ENCODE data around the gene FBXL15.

Gene FBXL15

DNA sequence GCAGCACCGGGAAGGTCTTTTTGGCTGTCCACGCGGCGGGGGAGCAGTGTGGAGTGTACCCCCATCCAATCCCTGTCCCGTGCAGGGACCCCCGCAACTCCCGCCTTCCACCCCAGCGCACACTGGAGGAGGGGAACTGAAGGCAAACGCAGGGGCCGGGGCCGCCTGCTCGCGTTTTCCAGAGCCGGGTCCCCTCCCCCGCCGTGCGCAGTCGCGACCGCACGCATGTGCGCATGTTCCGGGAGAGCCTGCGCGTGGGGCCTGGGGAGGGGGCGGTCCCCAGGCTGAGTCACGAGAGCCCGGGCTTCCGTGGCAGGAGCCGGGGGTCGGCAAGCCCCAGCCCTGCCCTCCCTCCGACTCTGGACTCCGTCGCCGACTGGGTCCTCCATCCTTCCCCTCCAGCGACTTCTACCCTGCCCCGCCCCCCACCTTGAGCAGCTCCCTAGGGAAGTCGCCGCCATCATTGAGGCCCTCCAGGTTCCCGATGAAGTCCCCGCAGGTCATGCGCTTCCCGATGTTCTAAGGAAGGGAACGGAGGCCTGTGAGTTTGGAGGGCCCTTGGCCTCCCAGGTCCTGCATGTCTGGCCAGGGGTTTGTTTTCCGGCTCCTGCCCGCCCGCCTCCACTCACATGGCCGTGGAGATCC lies 10.1 kb upstream of the FBXL15 start:
- DNase-seq (ENCODE audit: low read depth in 2 of 2) = no peak

DNA sequence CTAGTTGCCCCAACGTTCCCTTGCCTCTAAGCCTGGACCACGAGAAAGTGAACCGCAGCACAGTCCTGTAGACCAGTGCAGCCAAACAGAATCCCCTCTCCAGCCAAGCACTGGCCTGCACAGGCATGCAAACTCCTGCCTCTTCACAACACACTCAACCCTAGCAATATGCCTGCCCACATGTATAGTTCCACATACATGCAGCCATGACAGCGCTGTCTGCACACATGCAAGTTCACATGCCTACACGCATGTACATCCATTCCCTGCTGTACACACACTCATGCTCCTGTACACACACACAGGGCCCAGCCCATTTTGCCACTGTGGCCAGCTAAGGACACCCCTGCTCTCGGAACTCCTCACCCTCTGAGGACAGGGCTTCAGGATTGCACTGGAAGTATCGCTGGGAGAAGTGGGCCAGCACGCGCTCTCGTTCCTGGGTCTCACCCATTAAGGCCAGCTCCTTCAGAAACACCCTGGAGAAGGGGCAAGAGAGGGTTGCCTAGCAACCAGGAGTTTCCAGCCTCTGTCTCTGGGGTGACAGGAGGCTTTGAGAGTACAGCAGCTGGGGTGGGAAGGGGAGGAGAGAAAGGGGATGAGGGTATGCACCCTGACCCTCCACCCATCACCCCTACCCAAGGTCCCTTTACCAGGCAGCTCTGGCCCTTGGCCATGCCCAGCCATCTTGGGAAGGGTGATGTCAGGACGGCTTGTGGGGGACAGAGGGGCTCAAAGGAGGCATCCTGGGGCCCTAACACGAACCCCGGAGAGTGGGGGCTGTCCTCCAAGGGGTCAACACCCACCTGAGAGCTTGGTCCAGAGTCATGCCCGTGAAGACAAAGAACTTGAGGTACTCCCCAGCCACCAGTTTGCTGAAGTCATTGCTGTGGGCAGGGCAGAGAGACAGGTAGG lies 9.0 kb upstream of the FBXL15 start:
- DNase-seq (ENCODE audit: low read depth in 2 of 2) = no peak

DNA sequence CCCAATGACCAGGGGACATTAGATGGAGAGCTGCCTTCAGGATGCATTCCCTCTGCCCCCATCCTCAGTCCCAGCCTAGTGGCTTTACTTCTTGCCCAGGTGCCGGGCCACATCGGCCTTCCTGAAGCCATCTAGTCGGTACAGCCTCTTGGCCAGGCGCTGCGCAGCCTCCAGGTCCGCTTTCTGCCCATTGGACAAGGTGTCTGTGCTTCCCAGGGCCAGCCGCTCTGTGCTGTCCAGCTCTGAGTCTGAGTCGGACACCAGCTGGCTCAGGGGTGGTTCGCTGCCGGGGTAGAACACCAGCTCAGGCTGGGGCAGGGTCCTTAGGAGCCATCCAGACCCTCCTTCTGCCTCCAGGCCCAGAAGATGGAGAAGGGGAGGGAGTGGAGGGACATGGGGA lies 8.3 kb upstream of the FBXL15 start:
- no peak for DNase-seq (ENCODE audit: low read depth in 2 of 2)

DNA sequence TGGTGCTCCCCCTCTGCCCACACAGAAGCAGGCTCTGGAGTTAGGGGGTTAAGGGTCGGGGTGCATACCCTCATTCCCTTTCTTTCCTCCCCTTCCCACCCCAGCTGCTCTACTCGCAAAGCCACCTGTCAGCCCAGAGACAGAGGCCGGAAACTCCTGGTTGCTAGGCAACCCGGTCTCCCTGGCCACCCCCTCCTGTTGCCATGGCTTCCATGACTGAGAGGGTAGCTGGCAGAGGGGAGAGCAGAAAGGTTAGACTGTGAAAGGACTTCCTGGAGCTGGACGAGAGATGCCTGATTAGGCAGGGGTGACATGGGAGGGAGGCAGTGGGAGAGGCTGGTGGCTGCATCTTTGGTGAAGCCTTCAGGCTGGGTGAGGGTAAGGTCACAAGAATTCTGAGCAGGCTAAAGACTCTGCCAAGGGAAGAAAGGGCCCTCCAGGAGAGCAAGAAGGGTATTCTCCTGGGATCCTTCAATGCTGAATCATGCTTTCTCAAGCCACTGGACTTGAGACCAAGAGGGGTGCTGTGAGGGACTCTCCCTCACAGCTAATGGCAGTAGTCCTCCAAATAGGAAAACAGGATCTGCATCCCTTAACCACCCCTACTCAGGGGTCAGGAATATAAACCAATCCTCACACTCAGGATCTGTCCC lies 7.5 kb upstream of the FBXL15 start:
- DNase-seq (ENCODE audit: low read depth in 2 of 2) = no peak

DNA sequence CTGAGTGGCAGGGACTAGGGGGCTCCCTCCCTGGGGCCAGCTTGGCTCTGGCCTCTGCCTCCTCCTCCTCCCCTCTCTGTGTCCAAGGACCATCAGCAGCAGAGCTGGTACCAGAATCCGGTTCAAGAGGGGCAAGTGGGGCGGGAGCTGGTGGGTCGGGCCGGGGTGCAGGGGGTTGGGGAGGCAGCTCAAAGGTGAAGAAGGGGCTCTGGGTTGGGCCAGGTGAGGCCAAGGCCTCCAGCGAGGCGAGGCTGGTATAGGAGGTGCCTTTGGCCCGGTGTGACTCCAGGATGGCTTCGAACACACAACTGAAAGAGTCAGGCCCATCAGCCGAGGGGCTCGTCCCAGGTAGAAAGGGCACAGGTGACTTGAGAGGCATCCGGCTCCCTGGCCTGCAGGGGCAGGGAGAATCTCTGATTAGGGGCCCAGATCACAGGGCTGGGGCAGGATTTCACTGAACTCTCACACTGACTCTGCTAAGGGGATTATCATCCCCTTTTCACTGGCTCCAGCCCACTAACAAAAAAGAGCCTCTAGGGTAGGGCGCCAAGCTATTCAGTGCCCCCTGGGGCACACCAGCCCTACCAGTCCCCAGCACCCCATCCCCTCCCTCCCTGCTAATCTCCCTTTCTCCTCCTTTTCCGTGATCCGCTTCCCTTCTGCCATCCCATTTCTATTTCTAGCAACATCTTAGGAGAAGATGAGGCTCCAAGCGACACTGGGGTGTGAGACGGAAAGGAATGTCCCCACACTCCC lies 6.7 kb upstream of the FBXL15 start:
- DNase-seq (ENCODE audit: low read depth in 2 of 2) = no peak

DNA sequence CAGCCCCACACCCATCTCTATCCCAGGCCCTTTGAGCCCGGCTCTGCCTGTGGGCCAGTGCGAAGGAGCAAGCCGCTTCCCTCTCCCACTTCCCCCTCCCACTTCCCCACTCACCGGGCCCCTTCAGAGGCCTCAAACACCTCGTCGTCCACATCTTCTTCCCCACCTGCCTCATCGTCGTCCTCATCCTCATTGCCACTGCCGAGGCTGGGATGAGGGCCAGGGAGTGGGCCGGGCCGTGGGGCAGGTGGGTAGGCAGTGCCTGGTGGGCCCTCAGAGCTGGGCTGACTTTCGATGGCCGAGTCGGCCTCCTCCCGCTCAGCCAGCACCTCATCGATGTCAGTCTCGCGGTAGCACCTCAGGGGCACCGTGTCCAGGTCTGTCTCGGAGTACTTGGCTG lies 5.9 kb upstream of the FBXL15 start:
- DNase-seq (ENCODE audit: low read depth in 2 of 2) = no peak

DNA sequence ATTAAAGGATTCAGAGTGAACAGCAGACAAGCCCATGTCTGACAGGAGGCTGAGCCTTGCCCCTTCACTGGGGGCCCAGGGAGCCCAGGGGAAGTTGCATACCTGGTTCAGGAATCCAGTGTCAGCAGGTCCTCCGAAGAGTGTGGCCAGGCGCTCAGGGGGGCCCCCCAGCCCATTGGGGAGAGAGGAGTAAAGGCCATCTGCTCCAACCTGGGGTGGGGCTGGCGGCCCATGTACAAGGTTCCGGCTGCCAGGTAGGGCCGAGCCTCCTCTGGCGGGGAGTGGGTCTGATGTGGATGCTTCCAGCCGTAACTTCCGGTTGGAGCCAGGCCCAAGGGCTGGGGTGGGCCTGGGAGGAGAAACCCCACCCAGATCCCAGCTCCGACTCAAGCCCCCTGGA lies 4.4 kb upstream of the FBXL15 start:
- DNase-seq (ENCODE audit: low read depth in 2 of 2) = no peak

DNA sequence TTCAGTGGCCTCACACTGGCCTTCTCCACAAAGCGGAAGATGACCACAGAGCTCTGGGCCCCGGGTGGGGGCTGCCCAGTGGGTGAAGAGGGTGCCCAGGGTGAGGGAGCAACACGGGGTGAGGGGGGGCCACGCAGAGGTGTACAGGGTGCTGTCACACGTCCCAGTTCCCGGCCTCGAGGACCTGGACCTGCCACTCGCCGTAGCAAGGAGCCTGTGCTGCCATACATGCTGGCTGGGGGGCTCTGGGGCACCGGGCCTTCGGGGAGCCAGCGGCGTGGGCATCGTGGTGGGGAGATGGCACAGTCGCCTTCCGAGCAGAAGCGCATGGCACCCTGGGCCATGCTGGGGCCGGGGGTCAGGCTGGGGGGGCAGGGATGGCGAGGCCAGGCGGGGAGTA lies 3.9 kb upstream of the FBXL15 start:
- DNase-seq (ENCODE audit: low read depth in 2 of 2) = no peak

DNA sequence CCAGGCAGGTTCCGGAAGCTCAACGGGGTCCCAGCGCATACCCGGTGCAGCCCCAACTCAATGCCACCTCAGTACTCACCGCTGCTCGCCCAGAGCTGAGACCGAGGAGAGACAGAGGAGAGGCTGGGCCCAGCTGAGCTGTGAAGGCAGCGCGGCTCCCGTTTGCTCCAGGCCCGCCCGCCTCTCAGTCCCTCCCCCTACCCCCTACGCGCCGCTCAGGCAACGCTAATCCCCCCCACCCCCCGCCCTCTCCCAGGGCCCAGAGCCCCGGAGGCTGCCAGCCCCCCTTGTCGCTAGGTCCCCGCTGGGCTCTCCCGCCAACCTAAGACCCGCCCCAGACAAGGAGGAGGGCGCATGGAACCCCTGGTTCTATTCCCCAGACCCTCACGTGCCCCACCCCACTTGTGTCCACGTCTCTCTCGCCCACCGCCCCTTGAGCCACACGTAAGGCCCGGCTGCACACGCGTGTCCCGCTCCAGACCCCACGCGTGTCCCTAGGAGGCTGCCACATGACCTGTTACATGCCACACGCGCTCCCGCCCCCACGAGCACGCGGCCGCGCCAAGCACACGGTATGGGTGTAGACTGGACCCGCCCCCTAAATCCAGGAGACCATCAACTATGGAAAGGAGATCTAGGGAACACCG lies 1.9 kb upstream of the FBXL15 start, which contains the start of gene PSD:
Gene PSD (minus strand): TSS at position 164 of the 647 bp plus-strand sequence. CDS start 1,747 bp downstream, outside the sequence.
- DNase-seq (ENCODE audit: low read depth in 2 of 2) = no peak

DNA sequence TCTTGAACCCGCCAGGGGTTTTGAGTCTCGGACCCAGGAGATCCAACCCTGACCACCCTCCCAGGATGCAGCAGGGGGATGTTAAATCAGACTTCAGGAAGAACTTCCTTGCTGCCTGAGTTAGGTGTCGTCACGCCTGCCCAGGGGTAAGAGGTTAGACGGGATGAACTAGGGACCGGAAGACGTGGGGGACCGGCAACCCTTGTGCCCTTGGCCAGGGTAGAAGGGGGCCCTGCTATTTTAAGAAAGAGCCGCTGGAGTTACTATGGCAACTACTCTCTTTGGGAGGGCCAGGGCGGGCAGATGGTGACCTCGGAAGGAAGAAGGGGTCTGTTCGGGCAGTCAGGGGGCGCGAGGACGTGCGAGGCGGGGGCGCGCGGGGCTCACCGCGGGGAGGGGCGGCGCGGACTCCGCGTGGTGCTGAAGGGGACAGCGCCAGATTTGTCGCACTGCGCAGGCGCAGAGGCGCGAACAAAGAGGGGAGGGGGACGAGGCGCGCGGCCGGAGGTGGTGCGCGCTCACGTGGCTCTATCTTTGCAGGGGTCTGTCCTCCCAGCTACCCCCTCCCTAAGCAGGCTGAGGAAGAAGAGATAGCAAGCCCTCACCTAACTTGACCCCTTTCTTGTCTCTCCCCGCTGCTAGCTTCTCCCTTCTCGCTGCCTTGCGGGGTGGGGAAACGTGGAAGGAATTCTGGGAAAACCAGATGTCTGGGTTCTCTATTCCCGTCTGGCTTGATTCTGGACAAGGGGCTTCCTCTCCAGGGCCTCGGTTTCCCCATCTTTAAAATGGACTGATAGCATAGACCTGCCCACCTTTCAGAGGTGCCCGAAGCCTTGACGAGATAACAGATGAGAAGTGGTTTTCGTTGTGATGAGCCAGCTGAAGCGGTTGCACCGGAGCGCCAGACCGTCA lies 1.1 kb upstream of the FBXL15 start:
- peak; percentile 49 to 52 for DNase-seq (ENCODE audit: low read depth in 2 of 2)

DNA sequence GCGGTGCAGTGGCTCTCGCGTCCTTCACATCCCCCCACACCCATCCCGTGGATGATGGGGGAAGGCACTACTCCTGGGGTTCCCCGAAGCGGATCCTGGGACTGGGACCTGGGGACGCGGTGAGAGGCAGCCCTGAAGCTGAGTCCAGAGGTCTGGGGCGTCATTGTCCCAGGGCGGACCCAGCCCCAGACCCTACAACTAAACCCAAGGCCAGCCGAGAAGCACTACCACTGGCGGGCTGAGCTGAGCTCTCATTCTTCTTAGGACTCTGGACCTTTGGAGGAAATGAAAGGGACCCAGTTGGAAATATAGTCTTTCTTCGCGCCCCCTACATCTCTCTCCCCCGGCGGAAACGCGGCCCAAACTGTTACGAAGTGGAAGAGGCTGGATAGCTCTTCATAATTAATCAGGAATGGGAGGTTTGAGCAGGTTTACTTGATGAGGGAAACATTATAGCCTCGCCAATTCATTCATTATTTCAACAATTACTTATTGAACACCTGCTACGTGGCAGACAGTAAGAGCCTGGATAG lies 389 bp upstream of the FBXL15 start:
- DNase-seq (ENCODE audit: low read depth in 2 of 2) = no peak

DNA sequence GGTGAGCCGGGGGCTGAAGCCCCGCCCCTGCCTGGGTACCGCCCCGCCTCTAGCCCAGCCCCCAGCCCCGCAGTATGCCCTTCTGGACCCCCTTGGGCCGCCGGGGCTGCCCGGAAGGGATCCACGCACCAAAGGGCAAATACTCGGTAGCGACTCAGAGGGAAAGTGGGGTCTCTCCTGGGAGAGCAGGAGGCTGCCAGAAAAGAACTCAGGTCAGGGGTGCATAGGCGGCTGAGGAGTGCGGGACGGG lies 796 bp downstream of the FBXL15 start:
- DNase-seq (ENCODE audit: low read depth in 2 of 2) = no peak

DNA sequence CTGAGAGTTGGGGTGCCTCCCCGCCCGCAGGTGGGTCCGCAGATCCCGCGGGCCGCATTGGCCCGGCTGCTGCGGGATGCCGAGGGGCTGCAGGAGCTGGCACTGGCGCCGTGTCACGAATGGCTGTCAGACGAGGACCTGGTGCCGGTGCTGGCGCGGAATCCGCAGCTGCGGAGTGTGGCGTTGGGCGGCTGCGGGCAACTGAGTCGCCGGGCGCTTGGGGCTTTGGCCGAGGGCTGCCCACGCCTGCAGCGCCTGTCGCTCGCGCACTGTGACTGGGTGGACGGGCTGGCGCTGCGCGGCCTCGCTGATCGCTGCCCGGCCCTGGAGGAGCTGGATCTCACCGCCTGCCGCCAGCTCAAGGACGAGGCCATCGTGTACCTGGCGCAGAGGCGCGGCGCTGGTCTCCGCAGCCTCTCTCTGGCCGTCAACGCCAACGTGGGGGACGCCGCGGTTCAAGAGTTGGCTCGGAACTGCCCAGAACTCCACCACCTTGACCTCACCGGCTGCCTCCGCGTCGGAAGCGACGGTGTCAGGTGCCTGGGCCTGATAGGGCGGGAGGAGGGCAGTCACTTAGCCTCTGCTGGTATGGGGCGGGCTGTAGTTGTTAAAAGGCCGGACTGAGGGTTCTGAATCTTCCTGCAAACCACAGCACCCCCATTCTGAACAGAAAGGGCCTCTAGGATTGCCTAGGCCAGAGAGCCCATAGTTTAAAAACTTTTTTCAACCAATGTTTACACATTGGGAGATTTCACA lies 1.3 kb downstream of the FBXL15 start:
- DNase-seq (ENCODE audit: low read depth in 2 of 2) = no peak

DNA sequence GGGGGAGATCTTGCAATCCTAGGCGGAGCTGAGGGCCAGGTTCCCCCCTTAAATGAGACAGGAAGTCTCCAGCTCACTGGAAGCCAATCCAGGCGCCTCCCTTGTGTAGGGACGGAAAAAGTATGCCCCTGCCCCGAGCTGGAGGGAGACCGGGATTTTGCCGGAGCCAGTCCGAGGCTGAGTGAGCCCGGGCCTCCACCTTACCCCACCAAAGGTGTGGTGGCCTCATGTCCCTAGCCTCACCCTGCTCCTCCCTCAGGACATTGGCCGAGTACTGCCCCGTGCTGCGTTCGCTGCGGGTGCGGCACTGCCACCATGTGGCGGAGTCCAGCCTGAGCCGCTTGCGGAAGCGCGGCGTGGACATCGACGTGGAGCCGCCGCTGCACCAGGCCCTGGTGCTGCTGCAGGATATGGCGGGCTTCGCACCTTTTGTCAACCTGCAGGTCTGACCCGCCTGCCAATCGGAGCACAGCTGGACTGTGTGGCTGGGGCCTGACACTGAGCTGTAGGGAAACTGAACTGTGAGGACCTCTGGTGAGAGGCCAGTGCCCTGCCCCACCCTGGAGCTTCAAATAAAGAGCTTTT lies 2.0 kb downstream of the FBXL15 start:
- no peak for DNase-seq (ENCODE audit: low read depth in 2 of 2)

DNA sequence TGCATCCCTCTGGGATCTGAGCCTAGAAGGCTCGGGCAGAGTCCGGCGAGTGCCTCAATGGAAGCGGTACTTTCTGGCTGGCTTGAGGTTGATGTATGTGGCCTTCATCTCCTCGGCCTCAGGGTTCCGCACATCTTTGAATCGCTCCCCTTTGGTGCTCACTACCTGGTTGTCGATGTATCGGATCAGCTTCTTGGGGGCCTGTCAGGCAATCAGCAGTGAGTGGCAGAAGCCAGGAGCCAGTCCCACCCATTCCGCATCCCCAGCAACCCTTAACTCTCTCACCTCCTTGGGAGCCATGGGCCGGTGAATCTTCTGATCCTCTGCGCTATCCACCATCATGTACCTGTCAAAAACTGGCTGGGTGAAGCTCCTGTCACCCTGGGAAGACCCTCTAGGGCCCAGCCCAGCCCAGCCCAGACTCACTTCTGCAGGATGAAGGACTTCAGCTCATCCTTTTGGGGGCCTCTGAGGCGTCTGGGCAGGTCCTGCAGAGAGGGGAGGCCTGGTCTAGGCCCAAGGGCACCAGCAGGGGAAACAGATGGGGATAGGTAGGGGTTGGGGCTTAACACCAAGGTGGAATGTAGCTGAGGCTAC lies 2.8 kb downstream of the FBXL15 start:
- DNase-seq (ENCODE audit: low read depth in 2 of 2) = no peak

DNA sequence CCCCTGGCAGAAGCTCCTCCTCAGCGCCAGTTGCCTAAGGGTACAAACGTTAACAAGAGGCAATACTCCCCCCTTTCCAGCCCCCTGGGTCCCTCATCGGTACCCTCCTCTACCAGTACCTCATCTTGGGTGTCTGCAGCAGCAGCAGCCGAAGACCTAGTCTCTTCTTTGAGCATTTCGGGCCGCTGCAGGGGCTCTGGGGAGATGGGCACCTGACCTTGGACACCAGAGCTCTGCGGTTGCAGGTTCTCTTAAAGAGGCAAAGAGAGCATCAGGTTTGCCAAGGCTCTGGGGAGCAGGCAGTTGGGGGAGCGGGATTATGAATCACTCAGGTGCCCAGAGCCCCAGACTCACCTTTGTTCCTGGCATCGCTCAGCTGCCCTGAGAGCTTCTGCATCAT lies 3.5 kb downstream of the FBXL15 start:
- DNase-seq (ENCODE audit: low read depth in 2 of 2) = no peak

DNA sequence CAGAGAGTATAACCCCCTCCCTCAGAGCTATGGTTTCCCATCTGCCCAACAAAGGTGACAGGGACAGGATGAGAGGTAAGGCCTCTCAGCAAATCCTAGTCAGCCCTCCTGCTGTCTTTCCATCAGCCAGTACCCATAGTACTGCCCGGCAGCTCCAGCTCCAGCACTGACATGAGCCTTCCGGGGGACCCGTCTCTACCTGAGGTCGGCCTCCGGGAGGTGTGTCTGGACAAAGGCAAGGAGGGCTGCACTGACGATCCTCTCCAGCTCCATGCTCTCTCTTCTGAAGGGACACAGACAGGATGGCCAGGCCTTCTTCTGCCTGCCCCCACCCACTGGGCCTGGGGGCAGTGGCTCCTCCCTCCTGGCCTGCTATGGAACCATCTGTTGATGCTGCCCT lies 4.3 kb downstream of the FBXL15 start:
- DNase-seq (ENCODE audit: low read depth in 2 of 2) = no peak

DNA sequence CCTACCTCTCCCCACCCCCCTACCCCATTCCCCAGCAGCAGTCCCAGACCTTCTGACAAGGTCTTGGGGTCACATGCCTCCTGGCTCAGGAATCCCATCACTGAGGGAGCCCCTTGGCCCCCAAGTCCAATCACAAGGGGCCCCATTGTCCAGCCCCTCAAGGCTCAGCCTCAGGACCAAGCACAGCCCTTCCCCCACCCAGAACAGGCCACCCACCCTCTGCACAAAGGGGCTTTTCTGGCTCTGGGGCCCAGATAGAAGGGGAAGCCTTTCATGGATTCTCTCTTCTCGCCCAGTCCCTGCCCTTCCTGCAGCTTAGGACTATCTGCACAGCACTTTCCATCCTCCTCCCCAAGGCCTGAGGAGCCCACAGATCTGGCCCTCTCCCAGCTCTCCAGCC lies 4.8 kb downstream of the FBXL15 start:
- DNase-seq (ENCODE audit: low read depth in 2 of 2) = no peak

DNA sequence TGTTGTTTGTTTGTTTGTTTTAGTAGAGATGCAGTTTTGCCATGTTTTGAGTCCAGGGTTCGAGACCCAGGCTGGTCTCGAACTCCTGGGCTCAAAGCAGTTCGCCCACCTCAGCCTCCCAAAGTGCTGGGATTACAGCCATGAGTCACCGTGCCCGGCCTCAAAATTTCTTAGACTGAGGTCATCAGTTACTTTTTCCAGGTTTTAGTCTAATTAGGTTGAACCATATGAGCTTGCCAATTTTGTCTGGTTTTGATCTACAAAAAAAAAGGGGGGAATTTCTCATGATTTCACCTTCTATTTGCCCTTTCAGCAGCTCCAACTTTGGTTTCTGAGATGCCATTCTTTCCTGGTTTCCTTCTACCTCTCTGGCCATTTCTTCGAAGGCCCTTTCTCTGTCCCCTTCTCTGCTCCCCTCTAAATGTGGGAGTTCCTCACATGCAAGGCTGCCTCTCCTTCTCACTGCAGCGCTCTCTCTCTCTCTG lies 6.2 kb downstream of the FBXL15 start:
- DNase-seq (ENCODE audit: low read depth in 2 of 2) = no peak
